Mammary epithelial cell (primary cell): Measurements from ENCODE around the gene SELENOO.

Experiments
- EZH2 ChIP-seq: IDR thresholded peaks from 2 replicates; pipeline ENCODE4 v1.6.1; 2012; ENCODE audit warnings: low read length, inconsistent platforms, borderline replicate concordance
- TF ChIP-seq, protein P1 (sequence below), 2 donors: IDR thresholded peaks in 1 of 2; conservative IDR thresholded peaks in 1 of 2; 2 replicates each; pipeline ENCODE4 v1.5.1; 2011 to 2012; ENCODE audit warnings: inconsistent platforms in 2 of 2, low read length in 2 of 2, mild to moderate bottlenecking in 2 of 2, control low read depth in 1 of 2, low read depth in 1 of 2; ENCODE audit not compliant: insufficient read depth in 1 of 2; ENCODE audit errors: extremely low read depth in 1 of 2

DNA sequence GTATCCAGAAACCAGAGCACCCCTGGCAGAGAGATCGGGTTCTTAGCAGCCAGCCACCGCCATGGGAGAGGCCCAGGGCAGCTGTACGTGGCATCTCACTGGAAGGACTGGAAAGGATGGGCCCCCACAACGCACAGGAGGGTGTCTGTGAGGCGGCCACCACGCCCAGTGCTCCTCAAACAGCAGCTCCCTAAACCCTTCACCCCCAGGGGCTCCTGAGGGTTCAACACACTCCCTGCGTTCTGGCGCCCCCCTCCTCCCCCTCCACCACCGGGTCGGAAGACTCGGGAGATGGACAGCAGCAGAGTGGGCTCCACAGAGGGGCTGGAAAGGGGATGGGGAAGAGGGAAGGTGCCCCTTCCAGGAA, 59.6 kb downstream of the SELENOO start:
- TF ChIP-seq, protein P1, sequence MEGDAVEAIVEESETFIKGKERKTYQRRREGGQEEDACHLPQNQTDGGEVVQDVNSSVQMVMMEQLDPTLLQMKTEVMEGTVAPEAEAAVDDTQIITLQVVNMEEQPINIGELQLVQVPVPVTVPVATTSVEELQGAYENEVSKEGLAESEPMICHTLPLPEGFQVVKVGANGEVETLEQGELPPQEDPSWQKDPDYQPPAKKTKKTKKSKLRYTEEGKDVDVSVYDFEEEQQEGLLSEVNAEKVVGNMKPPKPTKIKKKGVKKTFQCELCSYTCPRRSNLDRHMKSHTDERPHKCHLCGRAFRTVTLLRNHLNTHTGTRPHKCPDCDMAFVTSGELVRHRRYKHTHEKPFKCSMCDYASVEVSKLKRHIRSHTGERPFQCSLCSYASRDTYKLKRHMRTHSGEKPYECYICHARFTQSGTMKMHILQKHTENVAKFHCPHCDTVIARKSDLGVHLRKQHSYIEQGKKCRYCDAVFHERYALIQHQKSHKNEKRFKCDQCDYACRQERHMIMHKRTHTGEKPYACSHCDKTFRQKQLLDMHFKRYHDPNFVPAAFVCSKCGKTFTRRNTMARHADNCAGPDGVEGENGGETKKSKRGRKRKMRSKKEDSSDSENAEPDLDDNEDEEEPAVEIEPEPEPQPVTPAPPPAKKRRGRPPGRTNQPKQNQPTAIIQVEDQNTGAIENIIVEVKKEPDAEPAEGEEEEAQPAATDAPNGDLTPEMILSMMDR (conservative IDR thresholded peaks at IDR 0.05 in 1 of 2, IDR thresholded peaks at IDR 0.05 in 1 of 2; ENCODE audit: extremely low read depth in 1 of 2, insufficient read depth in 1 of 2, low read depth in 1 of 2, low read length in 2 of 2): no peak
- TF ChIP-seq EZH2: no peak
